ENCODE data around the gene RNF208. TPM values are rescaled to one million over a fixed set of nuclear protein-coding genes. Genes with fewer than 3 reads are reported as not detected.

RNF208 gene
- polyA plus RNA-seq, 1 donor from 2014 or later: not detected

DNA sequence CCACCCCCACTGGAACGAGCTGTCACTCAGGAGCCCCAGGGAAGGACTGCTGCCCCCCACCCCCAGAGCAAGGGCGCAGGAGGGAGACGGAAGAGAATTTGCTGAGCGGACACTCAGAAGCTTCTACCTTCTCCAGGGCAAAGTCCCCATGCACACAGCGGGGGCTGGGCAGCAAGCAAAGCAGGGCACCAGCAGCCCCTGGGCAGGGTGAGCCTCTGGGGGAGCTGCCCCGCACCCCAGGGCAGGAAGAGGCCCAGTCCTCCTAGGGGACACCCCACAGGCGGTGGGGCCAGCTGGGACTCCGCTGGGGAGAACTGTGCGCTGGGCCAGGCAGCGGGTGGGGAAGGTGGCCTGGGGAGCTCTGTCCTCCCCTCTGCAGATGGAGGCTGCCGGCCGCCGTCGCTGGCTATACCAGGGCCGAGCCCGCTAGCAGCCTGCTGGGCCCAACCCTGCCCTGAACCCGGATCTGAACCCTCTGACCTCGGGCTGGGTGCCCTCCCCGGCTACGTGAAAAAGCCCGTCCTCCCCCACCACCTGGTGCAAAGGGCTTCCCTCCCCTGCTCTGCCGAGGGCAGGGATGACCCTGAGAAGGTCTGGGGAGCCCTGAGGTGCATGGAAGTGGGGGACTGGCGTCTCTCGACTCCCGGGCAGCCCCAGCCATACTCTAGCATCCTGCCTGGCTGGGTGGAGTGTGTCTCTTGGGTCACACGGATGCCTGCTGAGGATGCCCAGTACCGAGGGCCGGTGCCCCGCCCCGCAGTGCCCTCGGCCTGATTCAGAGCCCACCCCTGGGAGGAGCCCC, 8.1 kb upstream of the RNF208 start:
- Mint-ChIP-seq H3K4me3 (no peak overlapping the region), H3K4me1 (peaks cover 4 to 8% (median 6%) of the 10 kb centered on the region in 3 donors), H3K36me3 (no peaks in the 10 kb centered on the region), H3K27ac (no peak overlapping the region), H3K27me3 (peaks cover 6% of the 10 kb centered on the region), H3K9me3 (no peaks in the 10 kb centered on the region)

DNA sequence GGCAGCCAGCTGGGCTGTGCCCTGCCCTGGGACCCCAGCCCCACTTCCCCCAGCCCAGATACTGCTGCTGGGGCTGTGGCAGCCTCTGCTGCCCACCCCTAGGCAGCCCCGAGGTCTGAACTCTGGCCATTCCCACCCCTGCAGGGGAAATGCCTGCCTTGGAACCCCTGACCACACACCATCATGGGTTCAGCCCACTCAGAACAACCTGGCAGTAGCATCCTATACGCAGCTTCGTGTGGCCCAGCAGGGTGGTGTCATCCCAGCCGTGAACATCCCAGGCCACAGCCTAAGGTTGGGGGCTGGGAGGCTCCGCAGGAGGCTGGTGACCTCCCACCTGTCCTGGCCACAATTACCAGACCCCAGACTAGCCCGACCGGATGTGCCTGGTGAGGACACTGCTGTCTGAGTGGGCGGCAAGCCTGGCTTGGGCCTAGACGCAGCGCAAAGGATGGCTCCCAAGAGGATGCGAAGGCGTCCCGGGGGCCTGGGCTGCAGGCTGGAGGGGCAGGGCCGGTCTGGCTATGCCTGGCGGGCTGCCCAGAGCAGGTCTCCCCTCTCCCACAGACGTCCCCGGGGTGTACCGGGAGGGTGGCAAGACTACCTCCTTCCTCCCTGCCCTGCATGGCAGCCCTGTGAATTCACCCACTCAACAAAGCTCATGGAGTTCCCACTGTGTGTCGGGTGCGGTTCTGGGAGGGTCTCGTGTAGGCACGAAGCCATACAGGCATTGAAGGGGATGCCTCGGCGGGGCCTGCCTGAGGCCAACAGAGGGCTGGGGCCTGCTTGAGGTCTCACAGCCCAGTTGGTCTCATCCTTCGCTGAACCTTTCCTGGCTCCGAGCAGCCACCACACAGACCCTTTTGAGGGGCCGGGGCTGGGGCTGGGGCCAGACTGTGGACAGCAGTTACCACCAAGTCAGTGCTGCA, 7.2 kb upstream of the RNF208 start:
- Mint-ChIP-seq H3K27me3 (peaks cover 6% of the 10 kb centered on the region), H3K4me3 (no peak overlapping the region), H3K36me3 (no peaks in the 10 kb centered on the region)

DNA sequence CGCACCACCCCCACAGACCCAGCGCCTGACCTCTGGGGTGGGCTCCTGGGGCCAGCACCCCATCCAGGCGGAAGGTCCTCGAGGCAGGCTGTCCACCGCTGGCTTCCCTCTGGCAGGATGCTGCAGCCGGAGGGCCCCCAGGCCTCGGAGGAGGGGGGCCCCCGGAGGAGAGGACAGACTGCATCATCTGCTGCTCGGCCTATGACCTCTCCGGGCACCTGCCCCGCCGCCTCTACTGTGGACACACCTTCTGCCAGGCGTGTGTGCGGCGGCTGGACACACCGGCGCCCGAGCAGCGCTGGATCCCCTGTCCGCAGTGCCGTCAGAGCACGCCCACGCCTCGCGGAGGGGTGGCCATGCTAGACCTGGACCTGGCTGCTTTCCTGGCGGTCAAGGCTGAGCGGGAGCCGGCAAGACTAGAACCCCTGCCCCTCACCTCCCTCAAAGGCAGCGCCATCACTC, 6.5 kb upstream of the RNF208 start:
- Mint-ChIP-seq H3K4me1 (peaks cover 0 to 4% (median 2%) of the 10 kb centered on the region in 3 donors), H3K9me3 (no peaks in the 10 kb centered on the region), H3K36me3 (no peaks in the 10 kb centered on the region), H3K4me3 (no peak overlapping the region), H3K27ac (no peak overlapping the region), H3K27me3 (peaks cover 6% of the 10 kb centered on the region)

More for the DNA sequence above, 7.2 kb upstream of the RNF208 start:
- Mint-ChIP-seq H3K27ac (no peak overlapping the region), H3K4me1 (peaks cover 0 to 3% (median 0%) of the 10 kb centered on the region in 3 donors), H3K9me3 (no peaks in the 10 kb centered on the region)

DNA sequence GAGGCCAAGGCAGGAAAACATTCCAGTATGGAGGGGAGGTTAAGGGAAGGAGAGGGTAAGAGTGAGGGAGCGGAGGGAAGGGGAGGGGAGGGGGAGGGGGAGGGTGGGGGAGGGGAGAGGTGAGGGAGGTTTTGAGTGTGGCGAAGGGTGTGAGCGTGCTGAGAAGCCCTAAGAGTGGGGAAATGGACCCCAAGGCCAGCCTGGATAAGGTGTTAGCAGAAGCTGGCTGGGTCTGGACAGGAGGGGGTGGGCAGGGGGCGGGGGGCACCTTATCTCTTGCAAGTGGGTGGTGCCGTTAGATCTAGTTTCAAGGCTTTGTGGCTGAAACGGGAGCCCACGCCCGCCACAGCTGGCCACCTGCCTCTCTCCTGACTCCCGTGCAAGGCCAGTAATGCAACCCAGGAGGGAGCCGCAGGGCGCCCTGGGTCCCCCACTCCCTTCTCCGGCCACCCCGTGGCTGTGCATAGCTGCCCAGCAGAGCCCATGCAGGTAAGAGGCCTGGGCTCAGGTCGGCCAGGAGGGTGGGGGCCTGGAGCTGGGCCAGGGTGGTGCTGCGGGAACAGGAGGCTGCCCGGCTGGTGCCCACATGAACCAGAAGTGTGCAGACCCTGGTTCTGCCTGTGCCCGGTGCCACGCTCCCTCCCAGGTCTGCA, 5.9 kb upstream of the RNF208 start:
- Mint-ChIP-seq H3K4me3 (peak overlapping the region in 1 of 4 donors; percentile 67), H3K27me3 (peaks cover 6% of the 10 kb centered on the region), H3K36me3 (no peaks in the 10 kb centered on the region), H3K4me1 (peaks cover 0 to 4% (median 2%) of the 10 kb centered on the region in 3 donors), H3K9me3 (no peaks in the 10 kb centered on the region), H3K27ac (peak overlapping the region; percentile 6 to 72 (median 22))

DNA sequence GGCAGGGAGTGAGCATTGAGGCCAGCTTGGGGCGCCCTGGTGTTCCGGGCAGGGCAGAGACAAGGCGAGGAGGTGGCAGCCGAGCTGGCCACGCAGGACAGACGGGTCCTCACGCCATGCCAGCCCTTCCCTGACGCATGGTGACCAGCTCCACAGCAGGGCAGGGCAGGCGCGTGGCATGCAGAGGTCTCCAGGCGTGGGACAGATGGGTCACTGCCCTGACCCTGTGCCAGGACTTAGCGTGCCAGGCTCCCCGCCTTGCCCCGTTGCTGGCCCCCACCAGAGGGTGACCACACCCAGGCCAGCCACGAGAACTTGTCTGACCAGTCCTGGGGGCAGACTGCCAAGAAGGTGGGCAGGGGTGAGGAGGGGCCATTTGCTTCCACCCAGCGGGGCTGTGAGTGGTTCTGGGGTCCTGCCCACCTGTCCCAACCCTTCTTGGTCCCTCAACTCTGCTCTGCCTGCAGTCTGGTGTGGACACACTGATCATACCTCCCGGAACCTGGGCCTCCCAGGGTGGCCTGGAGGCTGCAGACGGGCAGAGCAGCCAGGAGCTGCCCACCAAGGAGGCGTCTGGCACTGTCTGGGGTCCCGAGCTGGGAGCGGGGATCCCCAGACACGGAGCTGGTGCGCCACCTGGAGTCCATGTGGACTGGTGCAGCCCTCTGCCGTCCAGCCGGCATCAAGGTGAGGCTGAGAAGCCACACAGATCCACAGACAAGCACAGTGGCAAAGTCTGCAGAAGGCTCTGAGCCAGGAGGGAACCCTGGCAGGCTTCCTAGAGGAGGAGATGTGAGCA, 5.2 kb upstream of the RNF208 start, which contains the start of gene RNF224:
RNF224 (plus strand) TSS at position 449 of the 799 bp plus-strand sequence. CDS start 834 bp downstream, outside the sequence.
- Mint-ChIP-seq H3K36me3 (no peaks in the 10 kb centered on the region), H3K4me3 (peak within 1 kb of the TSS in 3 of 4 donors; percentile 19 to 68 (median 67)), H3K27me3 (peaks cover 6% of the 10 kb centered on the region), H3K9me3 (no peaks in the 10 kb centered on the region), H3K27ac (peak within 1 kb of the TSS; percentile 18 to 72 (median 22)), H3K4me1 (peaks cover 0 to 4% (median 2%) of the 10 kb centered on the region in 3 donors)

DNA sequence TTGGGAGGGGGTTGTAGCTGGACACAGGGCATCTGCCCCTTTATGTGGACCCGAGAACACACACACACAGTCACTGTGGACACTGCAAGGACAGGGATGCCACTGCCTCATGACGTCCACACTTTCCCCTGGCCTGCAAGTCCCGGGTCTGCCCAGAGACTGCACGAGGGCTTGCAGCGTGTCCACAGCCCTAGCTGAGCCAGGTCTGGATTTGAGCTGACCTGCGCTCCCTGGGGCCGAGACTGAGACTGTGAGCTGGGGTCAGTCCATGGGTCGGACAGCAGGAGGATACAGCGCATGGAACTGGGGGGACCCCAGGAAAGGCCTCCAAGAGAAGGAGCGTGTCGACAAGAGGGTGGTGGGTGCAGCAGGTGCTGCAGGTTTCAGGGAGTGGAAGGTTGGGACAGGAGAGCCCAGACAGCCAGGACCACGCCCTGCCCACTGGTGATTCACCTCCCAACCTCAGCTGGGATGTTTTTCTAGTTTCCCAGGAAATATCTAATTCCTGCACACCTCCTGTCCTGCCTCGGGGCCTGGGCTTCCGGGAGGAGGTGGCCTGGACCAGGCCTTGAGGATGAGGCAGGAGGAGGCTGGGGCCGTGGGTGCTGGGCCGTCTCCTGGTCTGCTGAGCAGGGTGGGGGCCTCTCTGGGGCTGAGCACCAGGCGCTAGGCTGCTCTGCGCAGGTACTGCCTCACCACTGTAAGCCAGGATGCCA, 4.5 kb upstream of the RNF208 start:
- Mint-ChIP-seq H3K4me3 (peak overlapping the region in 1 of 4 donors; percentile 17), H3K27ac (peak overlapping the region in 1 of 3 donors; percentile 18), H3K27me3 (peaks cover 6% of the 10 kb centered on the region), H3K4me1 (peaks cover 0 to 4% (median 2%) of the 10 kb centered on the region in 3 donors), H3K36me3 (no peaks in the 10 kb centered on the region), H3K9me3 (no peaks in the 10 kb centered on the region)

DNA sequence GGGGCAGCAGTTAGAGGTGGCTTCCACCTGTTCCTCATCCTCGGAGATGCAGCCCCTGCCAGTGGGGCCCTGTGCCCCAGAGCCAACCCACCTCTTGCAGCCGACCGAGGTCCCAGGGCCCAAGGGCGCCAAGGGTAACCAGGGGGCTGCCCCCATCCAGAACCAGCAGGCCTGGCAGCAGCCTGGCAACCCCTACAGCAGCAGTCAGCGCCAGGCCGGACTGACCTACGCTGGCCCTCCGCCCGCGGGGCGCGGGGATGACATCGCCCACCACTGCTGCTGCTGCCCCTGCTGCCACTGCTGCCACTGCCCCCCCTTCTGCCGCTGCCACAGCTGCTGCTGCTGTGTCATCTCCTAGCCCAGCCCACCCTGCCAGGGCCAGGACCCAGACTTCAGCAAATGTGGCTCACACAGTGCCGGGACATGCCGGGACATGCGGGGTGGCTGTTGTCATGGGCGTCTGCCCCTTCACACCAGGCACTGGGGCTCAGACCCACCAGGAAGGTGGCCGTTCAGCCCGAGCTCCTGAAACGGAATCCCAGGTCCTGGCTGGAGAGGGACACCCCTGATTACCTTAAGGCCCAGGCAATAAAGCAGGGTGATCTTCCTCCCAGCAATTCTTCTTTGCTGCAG, 3.8 kb upstream of the RNF208 start:
- peak overlapping the region in 1 of 4 donors; percentile 34 for H3K4me3 Mint-ChIP-seq
- H3K4me1 Mint-ChIP-seq: peaks cover 0 to 4% (median 2%) of the 10 kb centered on the region in 3 donors
- H3K9me3 Mint-ChIP-seq: no peaks in the 10 kb centered on the region
- peak overlapping the region in 1 of 3 donors; percentile 18 for H3K27ac Mint-ChIP-seq
- H3K27me3 Mint-ChIP-seq: peaks cover 6% of the 10 kb centered on the region
- H3K36me3 Mint-ChIP-seq: no peaks in the 10 kb centered on the region

DNA sequence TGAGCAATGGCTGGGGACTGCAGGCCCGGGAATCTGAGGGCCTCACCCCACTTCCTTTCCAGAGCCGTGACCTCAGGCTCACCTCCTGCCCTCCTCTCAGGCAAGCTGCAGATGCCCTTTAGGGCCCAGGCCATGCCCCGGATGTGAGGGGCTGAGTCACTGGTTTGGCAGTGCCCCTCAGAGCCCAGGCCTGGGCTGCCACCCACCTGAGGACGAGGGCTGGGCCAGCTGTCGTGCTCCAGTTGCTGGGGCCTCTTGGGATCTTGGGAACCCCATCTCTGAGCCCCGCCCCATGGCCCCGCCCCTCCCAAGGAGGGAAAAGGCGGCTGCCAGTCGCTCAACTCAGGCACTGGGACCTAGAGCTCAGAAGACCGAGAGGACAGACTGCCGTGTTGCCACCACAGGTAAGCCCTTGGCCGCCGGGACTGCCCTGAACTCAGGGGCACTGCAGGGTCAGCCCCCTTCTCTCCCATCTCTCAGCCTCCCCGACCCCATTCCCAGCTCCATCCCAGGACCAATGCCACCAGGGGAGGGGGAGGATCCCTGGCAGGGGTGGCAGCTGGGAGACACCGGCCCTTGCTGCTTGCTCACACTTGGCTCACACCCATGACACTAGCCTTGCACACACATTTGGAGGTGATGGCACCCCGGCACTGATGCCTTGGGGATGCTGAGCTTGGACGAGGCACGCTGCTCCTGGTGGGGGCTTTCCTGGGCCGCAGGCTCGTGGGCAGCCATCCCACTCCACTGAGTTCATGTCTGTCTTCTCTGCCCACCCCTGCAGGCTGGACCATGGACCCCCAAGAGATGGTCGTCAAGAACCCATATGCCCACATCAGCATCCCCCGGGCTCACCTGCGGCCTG, 3.0 kb upstream of the RNF208 start, which contains the start of gene CYSRT1:
CYSRT1 (plus strand) TSS at position 345 of the 865 bp plus-strand sequence; CDS start at position 793, 448 bp downstream.
- Mint-ChIP-seq H3K27me3 (peaks cover 7% of the 10 kb centered on the region), H3K9me3 (no peaks in the 10 kb centered on the region), H3K4me1 (peaks cover 0 to 4% (median 2%) of the 10 kb centered on the region in 3 donors), H3K27ac (peak within 1 kb of the TSS in 2 of 3 donors; percentile 88 to 90), H3K36me3 (no peaks in the 10 kb centered on the region), H3K4me3 (peak within 1 kb of the TSS; percentile 76 to 94 (median 88))

DNA sequence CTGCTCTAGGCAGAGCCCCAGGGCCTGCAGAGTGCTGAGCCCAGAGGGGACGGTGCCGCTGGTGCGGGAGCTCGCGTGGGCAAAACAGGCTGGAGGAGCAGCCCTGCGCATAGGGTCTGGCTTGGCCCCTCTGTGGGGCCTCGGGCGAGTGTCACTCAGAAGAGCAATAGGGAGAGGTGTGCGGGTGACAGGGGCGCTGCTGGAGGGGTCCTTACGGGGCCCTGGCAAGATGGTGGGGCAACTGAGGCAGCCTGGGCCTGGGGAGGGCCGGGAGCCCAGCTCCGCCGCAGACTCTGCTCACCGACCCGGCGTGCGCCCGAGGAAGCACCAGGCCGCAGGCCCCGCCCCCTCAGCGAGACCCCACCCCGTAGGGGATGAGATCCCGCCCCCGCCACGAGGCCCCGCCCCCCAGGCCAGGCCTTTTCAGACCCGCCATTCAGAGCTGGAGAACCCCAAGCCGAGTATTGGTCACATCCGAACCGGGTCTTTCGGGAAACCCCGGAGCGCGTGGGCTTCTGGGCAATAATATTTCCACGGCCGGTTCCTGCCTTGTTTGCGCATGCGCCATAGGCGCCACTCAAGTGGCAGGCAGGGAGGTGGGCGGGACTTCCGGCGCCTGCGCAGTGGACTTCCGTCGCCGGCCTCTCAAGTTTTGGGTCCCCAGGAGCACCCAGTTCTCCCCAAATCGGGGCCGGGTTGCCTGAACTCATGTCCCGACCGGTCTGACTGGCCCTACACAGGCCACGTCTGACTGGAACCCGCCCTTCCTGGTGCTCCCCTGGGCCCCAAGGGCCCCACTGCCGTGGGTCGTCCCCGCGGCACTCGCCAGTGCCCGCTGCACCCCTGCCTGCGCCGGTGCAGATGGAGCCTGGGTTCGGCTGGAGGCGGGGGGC, 1.3 kb upstream of the RNF208 start:
- Mint-ChIP-seq H3K27me3 (peaks cover 4% of the 10 kb centered on the region), H3K4me3 (peak overlapping the region; percentile 76 to 94 (median 88)), H3K9me3 (no peaks in the 10 kb centered on the region), H3K4me1 (peaks cover 0 to 4% (median 2%) of the 10 kb centered on the region in 3 donors), H3K27ac (peak overlapping the region; percentile 50 to 90 (median 88)), H3K36me3 (no peaks in the 10 kb centered on the region)

DNA sequence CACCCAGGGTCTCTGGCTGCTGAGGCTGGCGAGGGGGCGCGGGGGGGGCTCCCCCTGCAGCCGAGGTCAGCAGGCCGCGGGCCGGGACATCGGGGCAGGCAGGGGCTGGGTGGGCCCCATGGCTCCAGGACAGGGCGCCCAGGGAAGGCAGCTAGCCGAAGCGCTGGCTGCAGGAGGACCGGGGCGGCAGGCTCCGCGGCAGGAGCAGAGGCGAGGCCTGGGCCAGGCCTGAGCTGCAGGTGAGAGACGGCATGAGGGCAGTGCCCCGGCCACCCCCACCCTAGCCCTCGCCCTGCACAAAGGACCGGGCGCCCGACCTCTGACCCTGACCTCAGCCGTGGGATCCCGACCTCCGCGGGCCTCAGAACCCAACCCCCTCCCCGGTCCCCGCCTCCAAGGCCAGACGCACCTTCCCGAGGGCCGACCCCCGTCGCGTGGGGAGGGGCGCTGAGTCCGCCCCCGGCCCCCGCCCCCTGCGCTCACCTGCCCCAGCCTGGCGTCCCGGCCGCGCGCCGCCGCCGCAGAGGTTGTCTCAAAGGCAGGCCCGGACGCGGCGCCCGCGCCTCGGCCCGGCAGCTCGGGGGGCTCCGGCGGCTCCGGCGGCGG, 431 bp downstream of the RNF208 start:
- H3K4me1 Mint-ChIP-seq: peaks cover 0 to 2% (median 2%) of the 10 kb centered on the region in 3 donors
- H3K27me3 Mint-ChIP-seq: peaks cover 1% of the 10 kb centered on the region
- no peaks in the 10 kb centered on the region for H3K9me3 Mint-ChIP-seq

DNA sequence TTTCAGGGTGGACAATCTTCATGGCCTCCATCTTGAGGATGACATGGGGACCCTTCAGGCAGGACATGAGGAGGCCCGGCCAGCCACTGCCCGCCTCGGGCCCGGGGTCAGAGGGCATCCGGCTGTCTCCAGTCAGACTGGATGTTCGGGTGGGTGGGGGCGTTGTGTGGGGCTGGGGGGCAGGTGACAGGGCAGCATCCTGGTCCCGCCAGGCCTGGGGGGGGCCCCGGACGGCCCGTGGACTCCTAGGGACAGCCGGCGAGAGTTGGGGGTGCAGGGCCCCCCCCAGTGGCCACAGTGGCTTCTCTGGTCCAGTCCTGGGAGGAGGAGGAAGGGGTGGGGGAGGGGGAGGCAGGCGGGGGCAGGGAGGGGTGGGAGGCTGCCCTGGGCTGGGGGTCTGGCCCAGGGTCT, 940 bp downstream of the RNF208 start:
- H3K4me3 Mint-ChIP-seq: peak overlapping the region in 3 of 4 donors; percentile 20 to 46 (median 28)
- H3K27ac Mint-ChIP-seq: no peak overlapping the region
- H3K4me1 Mint-ChIP-seq: peaks cover 0 to 2% (median 2%) of the 10 kb centered on the region in 3 donors
- H3K36me3 Mint-ChIP-seq: no peaks in the 10 kb centered on the region
- no peaks in the 10 kb centered on the region for H3K9me3 Mint-ChIP-seq
- H3K27me3 Mint-ChIP-seq: peaks cover 1% of the 10 kb centered on the region

More for the DNA sequence above, 431 bp downstream of the RNF208 start:
- Mint-ChIP-seq H3K4me3 (peak overlapping the region in 1 of 4 donors; percentile 23), H3K36me3 (no peaks in the 10 kb centered on the region), H3K27ac (no peak overlapping the region)
